Measurements from ENCODE around the gene MBTD1.

DNA sequence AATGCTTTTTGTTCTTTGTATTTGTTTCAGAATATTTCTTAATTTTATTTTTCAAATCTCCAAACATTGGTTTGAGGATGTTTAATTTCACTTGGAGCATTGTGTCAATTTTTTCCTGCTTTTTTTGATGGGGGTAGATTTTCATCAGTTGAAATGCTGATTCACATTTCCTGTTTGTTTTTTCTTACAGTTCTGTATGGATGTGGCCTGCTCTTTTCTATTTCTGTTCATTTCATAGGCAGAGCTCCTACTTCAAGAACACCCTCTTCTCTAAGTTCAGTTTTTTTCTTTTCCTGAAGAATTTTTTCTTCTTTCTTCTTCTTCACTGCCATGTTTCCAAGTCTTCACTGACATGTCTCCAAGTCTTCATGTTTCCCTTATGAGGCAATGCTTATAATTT is 8.8 kb downstream of the MBTD1 start:
- TF ChIP-seq POLR2A (IDR thresholded peaks at IDR 0.05) = no peak
- TF ChIP-seq, protein P1, sequence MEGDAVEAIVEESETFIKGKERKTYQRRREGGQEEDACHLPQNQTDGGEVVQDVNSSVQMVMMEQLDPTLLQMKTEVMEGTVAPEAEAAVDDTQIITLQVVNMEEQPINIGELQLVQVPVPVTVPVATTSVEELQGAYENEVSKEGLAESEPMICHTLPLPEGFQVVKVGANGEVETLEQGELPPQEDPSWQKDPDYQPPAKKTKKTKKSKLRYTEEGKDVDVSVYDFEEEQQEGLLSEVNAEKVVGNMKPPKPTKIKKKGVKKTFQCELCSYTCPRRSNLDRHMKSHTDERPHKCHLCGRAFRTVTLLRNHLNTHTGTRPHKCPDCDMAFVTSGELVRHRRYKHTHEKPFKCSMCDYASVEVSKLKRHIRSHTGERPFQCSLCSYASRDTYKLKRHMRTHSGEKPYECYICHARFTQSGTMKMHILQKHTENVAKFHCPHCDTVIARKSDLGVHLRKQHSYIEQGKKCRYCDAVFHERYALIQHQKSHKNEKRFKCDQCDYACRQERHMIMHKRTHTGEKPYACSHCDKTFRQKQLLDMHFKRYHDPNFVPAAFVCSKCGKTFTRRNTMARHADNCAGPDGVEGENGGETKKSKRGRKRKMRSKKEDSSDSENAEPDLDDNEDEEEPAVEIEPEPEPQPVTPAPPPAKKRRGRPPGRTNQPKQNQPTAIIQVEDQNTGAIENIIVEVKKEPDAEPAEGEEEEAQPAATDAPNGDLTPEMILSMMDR (IDR thresholded peaks at IDR 0.05) = no peak
